Astrocyte of the cerebellum (primary cell): ENCODE data around the gene TMEM106C.
A peak's percentile ranks its signal among the peaks of the same experiment; 100 is the strongest.

Experiments used
- DNase-seq: peaks from one replicate; pipeline ENCODE4 v3.0.0-alpha.2; 2011; ENCODE audit warnings: low read depth
- H3K4me3 ChIP-seq: 2 replicates; pipeline ENCODE4 v1.5.1; 2011; ENCODE audit warnings: mild to moderate bottlenecking, low read depth, low read length, moderate library complexity
- CTCF ChIP-seq: IDR thresholded peaks from 2 replicates; pipeline ENCODE4 v1.5.1; 2012; ENCODE audit warnings: low read length, low read depth, moderate library complexity, mild to moderate bottlenecking; ENCODE audit errors: missing control alignments
- in situ Hi-C: cut with HindIII; loops from 2 replicates; pipeline ENCODE4 v1.10.0; 2017; ENCODE audit warnings: low sequenced_read_pairs

The TMEM106C gene

GRCh38 chr12:47935184-47935583 lies 28.2 kb upstream of the TMEM106C start:
- H3K4me3 ChIP-seq, result no peak overlapping the region
- no peak for TF ChIP-seq CTCF
- DNase-seq, result peak; percentile 38
- in situ Hi-C loops, result loop anchor here (10.0 kb wide), 1 partner anchor 50 kb away; no protein-coding TSS in a partner anchor

GRCh38 chr12:47938093-47938492 lies 25.3 kb upstream of the TMEM106C start:
- no peak overlapping the region for H3K4me3 ChIP-seq
- in situ Hi-C loops, result loop anchor here (10.0 kb wide), 1 partner anchor 53 kb away; no protein-coding TSS in a partner anchor
- DNase-seq, result no peak
- TF ChIP-seq CTCF, result no peak

GRCh38 chr12:47938594-47938993 lies 24.8 kb upstream of the TMEM106C start:
- DNase-seq, result no peak
- in situ Hi-C loops, result loop anchor here (10.0 kb wide), 1 partner anchor 54 kb away; no protein-coding TSS in a partner anchor
- no peak for TF ChIP-seq CTCF

GRCh38 chr12:47939009-47939601 lies 24.3 kb upstream of the TMEM106C start:
- no peak for DNase-seq
- in situ Hi-C loops, result loop anchor here (10.0 kb wide), 1 partner anchor 54 kb away; no protein-coding TSS in a partner anchor
- no peak for TF ChIP-seq CTCF
- no peak overlapping the region for H3K4me3 ChIP-seq

More at GRCh38 chr12:47938594-47938993, 24.8 kb upstream of the TMEM106C start:
- H3K4me3 ChIP-seq, result no peak overlapping the region

GRCh38 chr12:47940773-47941474 lies 22.5 kb upstream of the TMEM106C start:
- DNase-seq, result no peak
- in situ Hi-C loops, result no loop called here
- TF ChIP-seq CTCF, result no peak
- no peak overlapping the region for H3K4me3 ChIP-seq

GRCh38 chr12:47941475-47941780 lies 22.0 kb upstream of the TMEM106C start:
- no peak for TF ChIP-seq CTCF
- H3K4me3 ChIP-seq, result no peak overlapping the region
- DNase-seq, result no peak
- in situ Hi-C loops, result no loop called here
